ENCODE measurements around the gene TBC1D22A.
"Not testable (repeated sequence)": the region's sequence is repeated elsewhere in the genome, so short reads cannot be mapped to it uniquely, and the experiment has no call there.

TBC1D22A gene

GRCh38 chr22:47114813-47115517 lies 352.5 kb downstream of the TBC1D22A start:
- no peak for DNase-seq

- DNase-seq, result no peak
Observed at GRCh38 chr22:47115518-47115890, 353.1 kb downstream of the TBC1D22A start.

- no peak for DNase-seq
Observed at GRCh38 chr22:47115921-47116320, 353.5 kb downstream of the TBC1D22A start.

GRCh38 chr22:47116426-47117341 lies 354.2 kb downstream of the TBC1D22A start:
- DNase-seq, result no peak

GRCh38 chr22:47117442-47117841 lies 355.0 kb downstream of the TBC1D22A start:
- not testable (repeated sequence) for DNase-seq

- DNase-seq, result no peak
Observed at GRCh38 chr22:47119181-47119580, 356.7 kb downstream of the TBC1D22A start.

GRCh38 chr22:47120399-47120798 lies 357.9 kb downstream of the TBC1D22A start:
- no peak for DNase-seq

GRCh38 chr22:47121791-47122190 lies 359.3 kb downstream of the TBC1D22A start:
- DNase-seq, result no peak

GRCh38 chr22:47122441-47123000 lies 360.1 kb downstream of the TBC1D22A start:
- no peak for DNase-seq

GRCh38 chr22:47123006-47123826 lies 360.8 kb downstream of the TBC1D22A start:
- DNase-seq, result no peak

- DNase-seq, result no peak
Observed at GRCh38 chr22:47123827-47124442, 361.5 kb downstream of the TBC1D22A start.

GRCh38 chr22:47124451-47124881 lies 362.0 kb downstream of the TBC1D22A start:
- DNase-seq, result no peak

GRCh38 chr22:47124961-47125360 lies 362.5 kb downstream of the TBC1D22A start:
- DNase-seq, result no peak

GRCh38 chr22:47125603-47126002 lies 363.2 kb downstream of the TBC1D22A start:
- no peak for DNase-seq

- no peak for DNase-seq
Observed at GRCh38 chr22:47126344-47126811, 363.9 kb downstream of the TBC1D22A start.

- no peak for DNase-seq
Observed at GRCh38 chr22:47127441-47127871, 365.0 kb downstream of the TBC1D22A start.

GRCh38 chr22:47128216-47128615 lies 365.8 kb downstream of the TBC1D22A start:
- no peak for DNase-seq

- DNase-seq, result no peak
Observed at GRCh38 chr22:47128622-47129215, 366.3 kb downstream of the TBC1D22A start.

GRCh38 chr22:47129902-47130635 lies 367.6 kb downstream of the TBC1D22A start:
- DNase-seq, result no peak

GRCh38 chr22:47130883-47131631 lies 368.6 kb downstream of the TBC1D22A start:
- DNase-seq, result no peak

All from cortex of kidney (tissue), 1 donor.